H9 (cell line): Measurements from ENCODE around the gene IL6ST. TPM values are rescaled to one million over a fixed set of nuclear protein-coding genes. Genes with fewer than 3 reads are reported as not detected.

ENCODE experiments used
- DNase-seq: peaks from one replicate; pipeline ENCODE4 v3.0.0-alpha.2; 2017
- H2AFZ ChIP-seq: one replicate; pipeline ENCODE4 v1.6.1; 2013; ENCODE audit warnings: mild to moderate bottlenecking, low read length, control low read depth, moderate library complexity
- H2AK5ac ChIP-seq: 2 replicates; pipeline ENCODE4 v1.6.1; 2013; ENCODE audit warnings: low read length, control low read depth, mixed read lengths; ENCODE audit not compliant: insufficient read length
- H2BK120ac ChIP-seq: one replicate; pipeline ENCODE4 v1.6.1; 2013; ENCODE audit warnings: low read depth, mild to moderate bottlenecking, low read length, control low read depth, inconsistent platforms; ENCODE audit not compliant: poor library complexity, severe bottlenecking
- H2BK12ac ChIP-seq: 2 replicates; pipeline ENCODE4 v1.6.1; 2013; ENCODE audit warnings: low read length, control low read depth, mixed read lengths, low read depth; ENCODE audit not compliant: insufficient read length
- H2BK15ac ChIP-seq: 2 replicates; pipeline ENCODE4 v1.6.1; 2013; ENCODE audit warnings: low read depth, low read length, control low read depth
- H2BK20ac ChIP-seq: one replicate; pipeline ENCODE4 v1.6.1; 2013; ENCODE audit warnings: low read depth, mild to moderate bottlenecking, low read length, control low read depth, inconsistent platforms; ENCODE audit not compliant: poor library complexity, severe bottlenecking
- H2BK5ac ChIP-seq: 2 replicates; pipeline ENCODE4 v1.6.1; 2013; ENCODE audit warnings: low read length, control low read depth, mixed read lengths; ENCODE audit not compliant: insufficient read length
- H3K14ac ChIP-seq: 2 replicates; pipeline ENCODE4 v1.6.1; 2013; ENCODE audit warnings: low read length, control low read depth; ENCODE audit not compliant: insufficient read depth
- H3K18ac ChIP-seq: 2 replicates; pipeline ENCODE4 v1.6.1; 2013; ENCODE audit warnings: low read depth, mild to moderate bottlenecking, mixed read lengths, low read length, control low read depth; ENCODE audit not compliant: insufficient read length
- H3K23ac ChIP-seq: 2 replicates; pipeline ENCODE4 v1.6.1; 2013; ENCODE audit warnings: low read length, control low read depth, mixed read lengths, low read depth; ENCODE audit not compliant: insufficient read length
- H3K23me2 ChIP-seq: 2 replicates; pipeline ENCODE4 v1.6.1; 2013; ENCODE audit warnings: low read depth, mild to moderate bottlenecking, mixed read lengths, low read length, control low read depth; ENCODE audit not compliant: insufficient read length, poor library complexity, severe bottlenecking
- H3K27ac ChIP-seq: 2 replicates; pipeline ENCODE4 v1.5.1; 2013; ENCODE audit warnings: low read length, control low read depth, mixed read lengths, low read depth; ENCODE audit not compliant: insufficient read length
- H3K27me3 ChIP-seq: 2 replicates; pipeline ENCODE4 v1.6.1; 2013; ENCODE audit warnings: low read length, control low read depth, inconsistent platforms; ENCODE audit not compliant: insufficient read depth
- H3K4ac ChIP-seq: 2 replicates; pipeline ENCODE4 v1.6.1; 2013; ENCODE audit warnings: low read depth, mild to moderate bottlenecking, control low read depth, inconsistent platforms, low read length, moderate library complexity
- H3K4me1 ChIP-seq: 2 replicates; pipeline ENCODE4 v1.6.1; 2013; ENCODE audit warnings: low read length, control low read depth, inconsistent platforms; ENCODE audit not compliant: insufficient read depth
- H3K4me2 ChIP-seq: 2 replicates; pipeline ENCODE4 v1.6.1; 2013; ENCODE audit warnings: low read length, control low read depth, mixed read lengths; ENCODE audit not compliant: insufficient read length, insufficient read depth
- H3K56ac ChIP-seq: 2 replicates; pipeline ENCODE4 v1.6.1; 2013; ENCODE audit warnings: low read depth, mild to moderate bottlenecking, mixed read lengths, low read length, control low read depth; ENCODE audit not compliant: insufficient read length
- H3K79me1 ChIP-seq: 2 replicates; pipeline ENCODE4 v1.6.1; 2013; ENCODE audit warnings: low read depth, mild to moderate bottlenecking, moderate library complexity, low read length, control low read depth, inconsistent platforms; ENCODE audit not compliant: insufficient read depth, poor library complexity, severe bottlenecking
- H3K79me2 ChIP-seq: 2 replicates; pipeline ENCODE4 v1.6.1; 2013; ENCODE audit warnings: low read length, control low read depth, inconsistent platforms; ENCODE audit not compliant: insufficient read depth
- H3K9ac ChIP-seq: 2 replicates; pipeline ENCODE4 v1.6.1; 2013; ENCODE audit warnings: low read length, control low read depth, mixed read lengths; ENCODE audit not compliant: insufficient read length; ENCODE audit errors: extremely low read depth
- H3K9me3 ChIP-seq: one replicate; pipeline ENCODE4 v1.6.1; 2013; ENCODE audit warnings: low read depth, low read length, inconsistent platforms; ENCODE audit not compliant: control insufficient read depth
- H3T11ph ChIP-seq: one replicate; pipeline ENCODE4 v1.6.1; 2013; ENCODE audit warnings: mild to moderate bottlenecking, low read length, control low read depth, inconsistent platforms
- H4K20me1 ChIP-seq: one replicate; pipeline ENCODE4 v1.6.1; 2013; ENCODE audit not compliant: control insufficient read depth, insufficient read length, insufficient read depth
- H4K5ac ChIP-seq: 2 replicates; pipeline ENCODE4 v1.6.1; 2013; ENCODE audit warnings: low read depth, mild to moderate bottlenecking, mixed read lengths, low read length, control low read depth; ENCODE audit not compliant: insufficient read length
- H4K8ac ChIP-seq: replicated peaks from 2 replicates; pipeline ENCODE4 v1.6.1; 2013; ENCODE audit warnings: low read length, control low read depth, mixed read lengths, low read depth; ENCODE audit not compliant: insufficient read length
- H4K91ac ChIP-seq: 2 replicates; pipeline ENCODE4 v1.6.1; 2013; ENCODE audit warnings: low read depth, mild to moderate bottlenecking, moderate library complexity, mixed read lengths, low read length, control low read depth; ENCODE audit not compliant: insufficient read length
- H3K27ac Mint-ChIP-seq, 3 experiments: 2 replicates in 2 of 3; 3 replicates in 1 of 3; pipeline ENCODE4 v1.8.0; 2020 to 2021; ENCODE audit warnings: mixed read lengths in 3 of 3, mild to moderate bottlenecking in 1 of 3, moderate library complexity in 1 of 3
- H3K27me3 Mint-ChIP-seq: 2 replicates; pipeline ENCODE4 v1.8.0; 2021; ENCODE audit warnings: low read depth, mild to moderate bottlenecking, moderate library complexity, mixed read lengths
- H3K36me3 Mint-ChIP-seq, 3 experiments: 2 replicates in 2 of 3; 3 replicates in 1 of 3; pipeline ENCODE4 v1.8.0; 2020 to 2021; ENCODE audit warnings: low read depth in 3 of 3, mixed read lengths in 3 of 3; ENCODE audit not compliant: insufficient read depth in 1 of 3
- H3K4me1 Mint-ChIP-seq, 2 experiments: 2 replicates each; pipeline ENCODE4 v1.8.0; 2020; ENCODE audit warnings: mixed read lengths in 2 of 2
- H3K4me3 Mint-ChIP-seq, 2 experiments: 2 replicates in 1 of 2; 3 replicates in 1 of 2; pipeline ENCODE4 v1.8.0; 2020 to 2021; ENCODE audit warnings: mild to moderate bottlenecking in 2 of 2, mixed read lengths in 2 of 2, moderate library complexity in 1 of 2
- H3K9me3 Mint-ChIP-seq, 2 experiments: 2 replicates in 1 of 2; 3 replicates in 1 of 2; pipeline ENCODE4 v1.8.0; 2020; ENCODE audit warnings: mild to moderate bottlenecking in 2 of 2, mixed read lengths in 2 of 2, moderate library complexity in 1 of 2
- CTCF ChIP-seq: fragments of 200-600 bp; sonication (generic); conservative IDR thresholded peaks from 3 replicates; pipeline ENCODE4 v1.8.0; 2021; ENCODE audit warnings: antibody characterized with exemption, mild to moderate bottlenecking
- WGBS: extraction: QIAGEN DNeasy Blood & Tissue Kit; methylation state at CpG from one replicate; pipeline ENCODE4 v1.1.7; 2013; ENCODE audit warnings: missing lambda C conversion rate, low lambda C conversion rate, mixed read lengths; ENCODE audit not compliant: insufficient read length; ENCODE audit errors: extremely low coverage; 5-methylcytosine and 5-hydroxymethylcytosine counted together
- total RNA-seq: library from RNA; stranded (reverse); gene quantifications from 2 replicates; pipeline ENCODE4 v1.2.1, GENCODE V29; 2021

Gene IL6ST
- total RNA-seq, 1 experiment from 2014 or later: 11.1 TPM

DNA sequence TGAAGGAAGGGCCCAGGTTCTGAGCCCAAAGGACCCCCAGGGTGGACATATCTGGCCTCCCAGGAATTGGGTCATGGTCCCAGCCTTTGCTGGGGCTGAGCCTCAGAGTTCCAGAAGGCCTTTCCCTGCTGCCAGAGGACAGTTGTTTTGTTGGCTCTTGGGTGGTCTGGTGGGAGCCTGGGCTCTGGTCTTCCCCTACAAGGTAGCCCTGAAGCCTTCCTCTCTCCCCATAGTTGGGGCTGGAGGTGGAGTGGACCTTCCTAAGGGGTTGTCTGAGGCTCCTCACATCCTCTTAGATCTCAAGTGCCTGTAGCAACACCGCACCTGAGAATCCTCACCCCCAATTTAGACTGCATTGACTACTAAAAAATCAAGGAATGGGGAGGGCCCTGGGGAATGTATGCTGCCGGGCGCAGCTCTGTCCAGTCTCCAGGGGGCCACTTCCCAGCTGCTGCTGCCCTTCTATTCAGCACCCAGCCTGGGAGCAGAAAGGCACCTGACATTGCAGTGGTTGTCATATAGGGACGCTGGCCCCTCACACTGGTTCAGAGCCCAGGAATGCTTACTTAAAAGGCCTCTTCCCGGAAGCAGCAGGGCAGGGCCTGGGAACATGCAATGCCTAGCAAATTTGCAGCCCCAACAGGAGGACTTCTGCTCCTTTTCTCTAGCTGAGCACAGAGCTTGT is 77.2 kb downstream of the IL6ST start:
- no peak for TF ChIP-seq CTCF
- no peaks in the 10 kb centered on the region for H3K23me2 ChIP-seq
- no peak overlapping the region for H3K9ac ChIP-seq
- H3K27me3 ChIP-seq: no peaks in the 10 kb centered on the region
- no peak overlapping the region for H4K91ac ChIP-seq
- no peak overlapping the region for H2BK120ac ChIP-seq
- no peak overlapping the region for H3T11ph ChIP-seq
- no peak overlapping the region for H4K5ac ChIP-seq
- H3K9me3 ChIP-seq: no peaks in the 10 kb centered on the region
- H3K4me2 ChIP-seq: no peak overlapping the region
- no peak for DNase-seq
- Mint-ChIP-seq H3K4me3 (no peak overlapping the region), H3K4me1 (peaks cover 4% of the 10 kb centered on the region in 2 experiments; a peak in 1 of 4 replicates), H3K36me3 (no peaks in the 10 kb centered on the region), H3K27me3 (no peaks in the 10 kb centered on the region), H3K27ac (no peak overlapping the region), H3K9me3 (no peaks in the 10 kb centered on the region)
- H2BK12ac ChIP-seq: no peak overlapping the region
- H3K23ac ChIP-seq: no peak overlapping the region
- no peaks in the 10 kb centered on the region for H3K79me1 ChIP-seq
- no peak overlapping the region for H3K14ac ChIP-seq
- no peak overlapping the region for H3K56ac ChIP-seq
- no peaks in the 10 kb centered on the region for H3K4me1 ChIP-seq
- H2AFZ ChIP-seq: no peak overlapping the region
- H4K8ac ChIP-seq: no peak overlapping the region
- no peak overlapping the region for H3K18ac ChIP-seq
- no peaks in the 10 kb centered on the region for H4K20me1 ChIP-seq
- H2BK5ac ChIP-seq: no peak overlapping the region
- WGBS: no CpG with 5 or more reads among the region's 5 CpGs
- H3K79me2 ChIP-seq: no peaks in the 10 kb centered on the region
- H3K27ac ChIP-seq: no peak overlapping the region
- no peak overlapping the region for H2BK15ac ChIP-seq
- H2AK5ac ChIP-seq: no peak overlapping the region
- H2BK20ac ChIP-seq: no peak overlapping the region
- H3K4ac ChIP-seq: no peak overlapping the region
